Measurements from ENCODE around the gene EWSR1. TPM values are rescaled to one million over a fixed set of nuclear protein-coding genes. Genes with fewer than 3 reads are reported as not detected.
A peak's percentile ranks its signal among the peaks of the same experiment; 100 is the strongest.

Gene EWSR1
- total RNA-seq (2021): 456 and 462 TPM in 2 replicates
- long read RNA-seq, transcript EWSR1-206 (17 exons, 2,654 nt): minor isoform, 477 of 1,891 reads
- long read RNA-seq, transcript EWSR1-217 (8 exons, 3,231 nt): minor isoform, 49 of 1,891 reads
- long read RNA-seq, transcript EWSR1-207 (17 exons, 2,207 nt): major isoform, 620 of 1,891 reads
- long read RNA-seq, transcript EWSR1-202 (16 exons, 1,989 nt): minor isoform, 9 of 1,891 reads
- long read RNA-seq, partial matches to known transcripts: 466 of 1,891 reads
- long read RNA-seq, other reads (novel, unspliced or antisense): 259 of 1,891 reads

- H4K5ac ChIP-seq (ENCODE audit: insufficient read length, low read depth, low read length): peak within 1 kb of the TSS; percentile 65
- H3K27ac Mint-ChIP-seq: peak within 1 kb of the TSS; percentile 100
- no CpG with 5 or more reads among the region's 67 CpGs for WGBS (ENCODE audit: extremely low coverage, insufficient read length, low lambda C conversion rate)
- peaks cover 8% of the 10 kb centered on the region for H3K4me1 ChIP-seq (ENCODE audit: insufficient read depth, low read length)
- DNase-seq: peak; percentile 93
- peak within 1 kb of the TSS; percentile 92 for H3K4me2 ChIP-seq (ENCODE audit: insufficient read depth, insufficient read length, low read length)
- peak within 1 kb of the TSS; percentile 92 for H2AFZ ChIP-seq (ENCODE audit: low read length)
- no peaks in the 10 kb centered on the region for H4K20me1 ChIP-seq (ENCODE audit: control insufficient read depth, insufficient read depth, insufficient read length)
- H3K23me2 ChIP-seq (ENCODE audit: insufficient read length, low read depth, low read length, poor library complexity, severe bottlenecking): peaks cover 23% of the 10 kb centered on the region
- peak within 1 kb of the TSS; percentile 100 for H3K14ac ChIP-seq (ENCODE audit: insufficient read depth, low read length)
- no peaks in the 10 kb centered on the region for H3K27me3 Mint-ChIP-seq (ENCODE audit: low read depth)
- no peak within 1 kb of the TSS for H3K23ac ChIP-seq (ENCODE audit: insufficient read length, low read depth, low read length)
- H2BK20ac ChIP-seq (ENCODE audit: low read depth, low read length, poor library complexity, severe bottlenecking): no peak within 1 kb of the TSS
- peak within 1 kb of the TSS; percentile 64; the same call in 1 of the 2 replicates for H3K4ac ChIP-seq (ENCODE audit: low read depth, low read length)
- H3K27me3 ChIP-seq (ENCODE audit: insufficient read depth, low read length): no peaks in the 10 kb centered on the region
- H2AK5ac ChIP-seq (ENCODE audit: insufficient read length, low read length): no peak within 1 kb of the TSS
- H2BK12ac ChIP-seq (ENCODE audit: insufficient read length, low read depth, low read length): peak within 1 kb of the TSS; percentile 99
- peak within 1 kb of the TSS; percentile 100 for H3K18ac ChIP-seq (ENCODE audit: insufficient read length, low read depth, low read length)
- no peaks in the 10 kb centered on the region for H3K9me3 ChIP-seq (ENCODE audit: control insufficient read depth, low read depth, low read length)
- peak within 1 kb of the TSS; percentile 92 to 93 for H3K4me3 Mint-ChIP-seq
- peak within 1 kb of the TSS; percentile 99 for H3K9ac ChIP-seq (ENCODE audit: extremely low read depth, insufficient read length, low read length)
- peak within 1 kb of the TSS; percentile 93 for H2BK5ac ChIP-seq (ENCODE audit: insufficient read length, low read length)
- peak within 1 kb of the TSS; percentile 99 for H2BK120ac ChIP-seq (ENCODE audit: low read depth, low read length, poor library complexity, severe bottlenecking)
- peak within 1 kb of the TSS; percentile 9; the same call in 1 of the 2 replicates for H2BK15ac ChIP-seq (ENCODE audit: low read depth, low read length)
- H3K56ac ChIP-seq (ENCODE audit: insufficient read length, low read depth, low read length): peak within 1 kb of the TSS; percentile 85
- H3K9me3 Mint-ChIP-seq: peaks cover 0 to 4% of the 10 kb centered on the region in 2 experiments; a peak in 2 of 5 replicates
- H3T11ph ChIP-seq (ENCODE audit: low read length): peak within 1 kb of the TSS; percentile 91
- H3K79me2 ChIP-seq (ENCODE audit: insufficient read depth, low read length): peaks cover 46% of the 10 kb centered on the region
- no peak within 1 kb of the TSS for H4K8ac ChIP-seq (replicated peaks; ENCODE audit: insufficient read length, low read depth, low read length)
- H3K36me3 Mint-ChIP-seq (ENCODE audit: insufficient read depth in 1 of 3, low read depth in 3 of 3): peaks cover 45 to 69% (median 60%) of the 10 kb centered on the region in 3 experiments; a peak in 6 of 7 replicates
- TF ChIP-seq CTCF (conservative IDR thresholded peaks at IDR 0.05): no peak
- peaks cover 38 to 43% of the 10 kb centered on the region in 2 experiments for H3K4me1 Mint-ChIP-seq
- H3K79me1 ChIP-seq (ENCODE audit: insufficient read depth, low read depth, low read length, poor library complexity, severe bottlenecking): no peaks in the 10 kb centered on the region
- peak within 1 kb of the TSS; percentile 72 for H4K91ac ChIP-seq (ENCODE audit: insufficient read length, low read depth, low read length)
- H3K27ac ChIP-seq (ENCODE audit: insufficient read length, low read depth, low read length): peak within 1 kb of the TSS; percentile 72
These were observed at the start of gene EWSR1, which contains the start of gene RHBDD3 for GRCh38 chr22:29267858-29268510. TSS of gene EWSR1 (plus strand) at chr22:29268268. CDS start at chr22:29268337, 69 bp downstream. TSS of gene RHBDD3 (minus strand) at chr22:29267981. CDS start at chr22:29265626, 2,355 bp downstream.
